H9 (cell line): ENCODE measurements around the gene TYRP1. TPM values are rescaled to one million over a fixed set of nuclear protein-coding genes. Genes with fewer than 3 reads are reported as not detected.

Experiments used
- DNase-seq: peaks from one replicate; pipeline ENCODE4 v3.0.0-alpha.2; 2017
- H2AFZ ChIP-seq: one replicate; pipeline ENCODE4 v1.6.1; 2013; ENCODE audit warnings: mild to moderate bottlenecking, low read length, control low read depth, moderate library complexity
- H2AK5ac ChIP-seq: 2 replicates; pipeline ENCODE4 v1.6.1; 2013; ENCODE audit warnings: low read length, control low read depth, mixed read lengths; ENCODE audit not compliant: insufficient read length
- H2BK120ac ChIP-seq: one replicate; pipeline ENCODE4 v1.6.1; 2013; ENCODE audit warnings: low read depth, mild to moderate bottlenecking, low read length, control low read depth, inconsistent platforms; ENCODE audit not compliant: poor library complexity, severe bottlenecking
- H2BK12ac ChIP-seq: 2 replicates; pipeline ENCODE4 v1.6.1; 2013; ENCODE audit warnings: low read length, control low read depth, mixed read lengths, low read depth; ENCODE audit not compliant: insufficient read length
- H2BK15ac ChIP-seq: 2 replicates; pipeline ENCODE4 v1.6.1; 2013; ENCODE audit warnings: low read depth, low read length, control low read depth
- H2BK20ac ChIP-seq: one replicate; pipeline ENCODE4 v1.6.1; 2013; ENCODE audit warnings: low read depth, mild to moderate bottlenecking, low read length, control low read depth, inconsistent platforms; ENCODE audit not compliant: poor library complexity, severe bottlenecking
- H2BK5ac ChIP-seq: 2 replicates; pipeline ENCODE4 v1.6.1; 2013; ENCODE audit warnings: low read length, control low read depth, mixed read lengths; ENCODE audit not compliant: insufficient read length
- H3K14ac ChIP-seq: 2 replicates; pipeline ENCODE4 v1.6.1; 2013; ENCODE audit warnings: low read length, control low read depth; ENCODE audit not compliant: insufficient read depth
- H3K18ac ChIP-seq: 2 replicates; pipeline ENCODE4 v1.6.1; 2013; ENCODE audit warnings: low read depth, mild to moderate bottlenecking, mixed read lengths, low read length, control low read depth; ENCODE audit not compliant: insufficient read length
- H3K23ac ChIP-seq: 2 replicates; pipeline ENCODE4 v1.6.1; 2013; ENCODE audit warnings: low read length, control low read depth, mixed read lengths, low read depth; ENCODE audit not compliant: insufficient read length
- H3K23me2 ChIP-seq: 2 replicates; pipeline ENCODE4 v1.6.1; 2013; ENCODE audit warnings: low read depth, mild to moderate bottlenecking, mixed read lengths, low read length, control low read depth; ENCODE audit not compliant: insufficient read length, poor library complexity, severe bottlenecking
- H3K27ac ChIP-seq: 2 replicates; pipeline ENCODE4 v1.5.1; 2013; ENCODE audit warnings: low read length, control low read depth, mixed read lengths, low read depth; ENCODE audit not compliant: insufficient read length
- H3K27me3 ChIP-seq: 2 replicates; pipeline ENCODE4 v1.6.1; 2013; ENCODE audit warnings: low read length, control low read depth, inconsistent platforms; ENCODE audit not compliant: insufficient read depth
- H3K4ac ChIP-seq: 2 replicates; pipeline ENCODE4 v1.6.1; 2013; ENCODE audit warnings: low read depth, mild to moderate bottlenecking, control low read depth, inconsistent platforms, low read length, moderate library complexity
- H3K4me1 ChIP-seq: 2 replicates; pipeline ENCODE4 v1.6.1; 2013; ENCODE audit warnings: low read length, control low read depth, inconsistent platforms; ENCODE audit not compliant: insufficient read depth
- H3K4me2 ChIP-seq: 2 replicates; pipeline ENCODE4 v1.6.1; 2013; ENCODE audit warnings: low read length, control low read depth, mixed read lengths; ENCODE audit not compliant: insufficient read length, insufficient read depth
- H3K56ac ChIP-seq: 2 replicates; pipeline ENCODE4 v1.6.1; 2013; ENCODE audit warnings: low read depth, mild to moderate bottlenecking, mixed read lengths, low read length, control low read depth; ENCODE audit not compliant: insufficient read length
- H3K79me1 ChIP-seq: 2 replicates; pipeline ENCODE4 v1.6.1; 2013; ENCODE audit warnings: low read depth, mild to moderate bottlenecking, moderate library complexity, low read length, control low read depth, inconsistent platforms; ENCODE audit not compliant: insufficient read depth, poor library complexity, severe bottlenecking
- H3K79me2 ChIP-seq: 2 replicates; pipeline ENCODE4 v1.6.1; 2013; ENCODE audit warnings: low read length, control low read depth, inconsistent platforms; ENCODE audit not compliant: insufficient read depth
- H3K9ac ChIP-seq: 2 replicates; pipeline ENCODE4 v1.6.1; 2013; ENCODE audit warnings: low read length, control low read depth, mixed read lengths; ENCODE audit not compliant: insufficient read length; ENCODE audit errors: extremely low read depth
- H3K9me3 ChIP-seq: one replicate; pipeline ENCODE4 v1.6.1; 2013; ENCODE audit warnings: low read depth, low read length, inconsistent platforms; ENCODE audit not compliant: control insufficient read depth
- H3T11ph ChIP-seq: one replicate; pipeline ENCODE4 v1.6.1; 2013; ENCODE audit warnings: mild to moderate bottlenecking, low read length, control low read depth, inconsistent platforms
- H4K20me1 ChIP-seq: one replicate; pipeline ENCODE4 v1.6.1; 2013; ENCODE audit not compliant: control insufficient read depth, insufficient read length, insufficient read depth
- H4K5ac ChIP-seq: 2 replicates; pipeline ENCODE4 v1.6.1; 2013; ENCODE audit warnings: low read depth, mild to moderate bottlenecking, mixed read lengths, low read length, control low read depth; ENCODE audit not compliant: insufficient read length
- H4K8ac ChIP-seq: replicated peaks from 2 replicates; pipeline ENCODE4 v1.6.1; 2013; ENCODE audit warnings: low read length, control low read depth, mixed read lengths, low read depth; ENCODE audit not compliant: insufficient read length
- H4K91ac ChIP-seq: 2 replicates; pipeline ENCODE4 v1.6.1; 2013; ENCODE audit warnings: low read depth, mild to moderate bottlenecking, moderate library complexity, mixed read lengths, low read length, control low read depth; ENCODE audit not compliant: insufficient read length
- H3K27ac Mint-ChIP-seq, 3 experiments: 2 replicates in 2 of 3; 3 replicates in 1 of 3; pipeline ENCODE4 v1.8.0; 2020 to 2021; ENCODE audit warnings: mixed read lengths in 3 of 3, mild to moderate bottlenecking in 1 of 3, moderate library complexity in 1 of 3
- H3K27me3 Mint-ChIP-seq: 2 replicates; pipeline ENCODE4 v1.8.0; 2021; ENCODE audit warnings: low read depth, mild to moderate bottlenecking, moderate library complexity, mixed read lengths
- H3K36me3 Mint-ChIP-seq, 3 experiments: 2 replicates in 2 of 3; 3 replicates in 1 of 3; pipeline ENCODE4 v1.8.0; 2020 to 2021; ENCODE audit warnings: low read depth in 3 of 3, mixed read lengths in 3 of 3; ENCODE audit not compliant: insufficient read depth in 1 of 3
- H3K4me1 Mint-ChIP-seq, 2 experiments: 2 replicates each; pipeline ENCODE4 v1.8.0; 2020; ENCODE audit warnings: mixed read lengths in 2 of 2
- H3K4me3 Mint-ChIP-seq, 2 experiments: 2 replicates in 1 of 2; 3 replicates in 1 of 2; pipeline ENCODE4 v1.8.0; 2020 to 2021; ENCODE audit warnings: mild to moderate bottlenecking in 2 of 2, mixed read lengths in 2 of 2, moderate library complexity in 1 of 2
- H3K9me3 Mint-ChIP-seq, 2 experiments: 2 replicates in 1 of 2; 3 replicates in 1 of 2; pipeline ENCODE4 v1.8.0; 2020; ENCODE audit warnings: mild to moderate bottlenecking in 2 of 2, mixed read lengths in 2 of 2, moderate library complexity in 1 of 2
- WGBS: extraction: QIAGEN DNeasy Blood & Tissue Kit; methylation state at CpG from one replicate; pipeline ENCODE4 v1.1.7; 2013; ENCODE audit warnings: missing lambda C conversion rate, low lambda C conversion rate, mixed read lengths; ENCODE audit not compliant: insufficient read length; ENCODE audit errors: extremely low coverage; 5-methylcytosine and 5-hydroxymethylcytosine counted together
- total RNA-seq: library from RNA; stranded (reverse); gene quantifications from 2 replicates; pipeline ENCODE4 v1.2.1, GENCODE V29; 2021
- TF ChIP-seq, protein P1 (sequence below): fragments of 200-600 bp; sonication (generic); conservative IDR thresholded peaks from 3 replicates; pipeline ENCODE4 v1.8.0; 2021; ENCODE audit warnings: antibody characterized with exemption, mild to moderate bottlenecking

TYRP1 gene
- total RNA-seq, 1 experiment from 2014 or later, result not detected

DNA sequence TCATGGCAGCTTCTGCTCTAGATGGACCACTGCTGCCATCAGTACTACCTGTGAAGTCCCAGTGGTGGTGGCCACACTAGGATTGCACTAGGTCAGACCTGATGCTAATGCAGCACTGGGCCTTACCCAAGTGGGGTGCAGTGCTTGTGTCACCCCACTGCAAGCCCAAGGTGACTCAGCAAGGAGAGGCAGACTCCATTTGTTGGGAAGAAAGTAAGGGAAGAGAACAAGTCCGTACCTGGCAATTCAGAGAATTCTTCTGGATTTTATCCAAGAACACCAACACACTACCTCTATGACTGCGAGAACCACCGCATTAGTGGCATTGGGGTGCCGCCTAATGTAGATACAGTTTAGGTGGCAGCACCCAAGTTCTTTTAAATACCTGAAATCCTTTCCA is 34.0 kb upstream of the TYRP1 start:
- Mint-ChIP-seq H3K9me3 (no peaks in the 10 kb centered on the region; a peak in 1 of 5 replicates), H3K36me3 (no peaks in the 10 kb centered on the region), H3K4me3 (no peak overlapping the region), H3K4me1 (no peaks in the 10 kb centered on the region), H3K27ac (no peak overlapping the region; a peak in 1 of 7 replicates), H3K27me3 (no peaks in the 10 kb centered on the region)
- Histone ChIP-seq H4K8ac (no peak overlapping the region), H3K79me2 (no peaks in the 10 kb centered on the region), H2BK20ac (no peak overlapping the region), H2AK5ac (no peak overlapping the region), H3K4ac (no peak overlapping the region), H3K23me2 (no peaks in the 10 kb centered on the region), H2BK15ac (no peak overlapping the region), H2BK120ac (no peak overlapping the region), H3K56ac (no peak overlapping the region), H3K4me1 (no peaks in the 10 kb centered on the region), H3K79me1 (no peaks in the 10 kb centered on the region), H3K9ac (no peak overlapping the region), H3T11ph (no peak overlapping the region), H3K27ac (no peak overlapping the region), H3K18ac (no peak overlapping the region), H2AFZ (no peak overlapping the region), H4K5ac (no peak overlapping the region), H2BK12ac (no peak overlapping the region), H3K4me2 (no peak overlapping the region), H4K20me1 (no peaks in the 10 kb centered on the region), H2BK5ac (no peak overlapping the region), H3K27me3 (no peaks in the 10 kb centered on the region), H3K23ac (no peak overlapping the region), H3K14ac (no peak overlapping the region; the same call in 1 of the 2 replicates), H4K91ac (no peak overlapping the region), H3K9me3 (no peaks in the 10 kb centered on the region)
- no CpG with 5 or more reads among the region's 4 CpGs for WGBS
- TF ChIP-seq, protein P1, sequence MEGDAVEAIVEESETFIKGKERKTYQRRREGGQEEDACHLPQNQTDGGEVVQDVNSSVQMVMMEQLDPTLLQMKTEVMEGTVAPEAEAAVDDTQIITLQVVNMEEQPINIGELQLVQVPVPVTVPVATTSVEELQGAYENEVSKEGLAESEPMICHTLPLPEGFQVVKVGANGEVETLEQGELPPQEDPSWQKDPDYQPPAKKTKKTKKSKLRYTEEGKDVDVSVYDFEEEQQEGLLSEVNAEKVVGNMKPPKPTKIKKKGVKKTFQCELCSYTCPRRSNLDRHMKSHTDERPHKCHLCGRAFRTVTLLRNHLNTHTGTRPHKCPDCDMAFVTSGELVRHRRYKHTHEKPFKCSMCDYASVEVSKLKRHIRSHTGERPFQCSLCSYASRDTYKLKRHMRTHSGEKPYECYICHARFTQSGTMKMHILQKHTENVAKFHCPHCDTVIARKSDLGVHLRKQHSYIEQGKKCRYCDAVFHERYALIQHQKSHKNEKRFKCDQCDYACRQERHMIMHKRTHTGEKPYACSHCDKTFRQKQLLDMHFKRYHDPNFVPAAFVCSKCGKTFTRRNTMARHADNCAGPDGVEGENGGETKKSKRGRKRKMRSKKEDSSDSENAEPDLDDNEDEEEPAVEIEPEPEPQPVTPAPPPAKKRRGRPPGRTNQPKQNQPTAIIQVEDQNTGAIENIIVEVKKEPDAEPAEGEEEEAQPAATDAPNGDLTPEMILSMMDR, result no peak
- no peak for DNase-seq
